Hematopoietic multipotent progenitor cell treated with erythropoietin and hydrocortisone succinate and interleukin-3 and kit ligand, for 6 days (in vitro differentiated cells): ENCODE measurements around the gene HMMR.
"Not testable (repeated sequence)": the region's sequence is repeated elsewhere in the genome, so short reads cannot be mapped to it uniquely, and the experiment has no call there.

Experiments
- DNase-seq: peaks from one replicate; pipeline ENCODE4 v3.0.0-alpha.2; 2015

The HMMR gene, protein sequence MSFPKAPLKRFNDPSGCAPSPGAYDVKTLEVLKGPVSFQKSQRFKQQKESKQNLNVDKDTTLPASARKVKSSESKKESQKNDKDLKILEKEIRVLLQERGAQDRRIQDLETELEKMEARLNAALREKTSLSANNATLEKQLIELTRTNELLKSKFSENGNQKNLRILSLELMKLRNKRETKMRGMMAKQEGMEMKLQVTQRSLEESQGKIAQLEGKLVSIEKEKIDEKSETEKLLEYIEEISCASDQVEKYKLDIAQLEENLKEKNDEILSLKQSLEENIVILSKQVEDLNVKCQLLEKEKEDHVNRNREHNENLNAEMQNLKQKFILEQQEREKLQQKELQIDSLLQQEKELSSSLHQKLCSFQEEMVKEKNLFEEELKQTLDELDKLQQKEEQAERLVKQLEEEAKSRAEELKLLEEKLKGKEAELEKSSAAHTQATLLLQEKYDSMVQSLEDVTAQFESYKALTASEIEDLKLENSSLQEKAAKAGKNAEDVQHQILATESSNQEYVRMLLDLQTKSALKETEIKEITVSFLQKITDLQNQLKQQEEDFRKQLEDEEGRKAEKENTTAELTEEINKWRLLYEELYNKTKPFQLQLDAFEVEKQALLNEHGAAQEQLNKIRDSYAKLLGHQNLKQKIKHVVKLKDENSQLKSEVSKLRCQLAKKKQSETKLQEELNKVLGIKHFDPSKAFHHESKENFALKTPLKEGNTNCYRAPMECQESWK

DNA sequence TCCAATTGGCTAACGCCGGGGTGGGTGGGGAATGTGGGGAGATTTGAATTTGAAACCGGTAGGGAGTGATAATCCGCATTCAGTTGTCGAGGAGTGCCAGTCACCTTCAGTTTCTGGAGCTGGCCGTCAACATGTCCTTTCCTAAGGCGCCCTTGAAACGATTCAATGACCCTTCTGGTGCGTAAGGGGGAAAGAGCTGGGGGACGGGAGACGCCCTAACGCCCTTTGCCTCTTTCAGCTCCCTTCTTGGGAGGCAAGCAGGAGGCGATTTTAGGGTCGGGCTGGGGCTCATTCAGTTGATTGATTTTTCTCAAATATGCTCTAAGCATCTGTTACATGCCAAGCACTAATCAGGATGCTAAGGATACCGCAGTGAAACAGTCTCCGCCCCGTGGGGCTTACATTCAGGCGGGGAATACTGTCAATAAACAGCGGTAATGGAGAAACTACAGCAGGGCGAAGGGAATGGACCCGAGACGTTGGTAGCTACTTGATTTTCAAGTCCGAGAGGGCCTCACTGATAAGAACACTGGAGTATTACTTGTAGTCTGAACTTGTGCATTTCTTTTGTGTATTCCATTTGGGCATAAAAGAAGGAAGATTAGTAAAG, at the start of gene HMMR:
HMMR (plus strand) TSS at position 71 of the 610 bp plus-strand sequence; CDS start at position 132, 61 bp downstream.
- peak; percentile 68 for DNase-seq

DNA sequence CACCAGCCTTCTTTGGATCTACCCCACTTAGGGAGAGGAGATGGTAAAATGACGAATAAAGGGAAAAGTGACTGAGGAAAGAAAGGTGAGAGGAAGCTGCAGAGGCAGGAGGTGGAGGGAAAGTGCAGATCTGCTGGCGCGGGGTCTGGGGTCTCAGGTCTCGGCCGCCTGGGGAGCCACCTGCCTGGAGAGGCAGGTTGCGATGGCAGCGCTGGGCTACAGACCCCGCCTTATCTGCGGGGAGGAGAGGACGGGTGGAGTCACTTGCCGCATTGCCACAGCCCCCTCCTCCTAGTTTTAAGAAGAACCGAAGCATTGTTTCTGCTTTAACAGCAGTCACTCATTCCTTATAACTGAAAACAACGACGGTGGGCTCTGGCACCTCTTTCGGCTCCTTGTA, 44.8 kb upstream of the HMMR start:
- not testable (repeated sequence) for DNase-seq

DNA sequence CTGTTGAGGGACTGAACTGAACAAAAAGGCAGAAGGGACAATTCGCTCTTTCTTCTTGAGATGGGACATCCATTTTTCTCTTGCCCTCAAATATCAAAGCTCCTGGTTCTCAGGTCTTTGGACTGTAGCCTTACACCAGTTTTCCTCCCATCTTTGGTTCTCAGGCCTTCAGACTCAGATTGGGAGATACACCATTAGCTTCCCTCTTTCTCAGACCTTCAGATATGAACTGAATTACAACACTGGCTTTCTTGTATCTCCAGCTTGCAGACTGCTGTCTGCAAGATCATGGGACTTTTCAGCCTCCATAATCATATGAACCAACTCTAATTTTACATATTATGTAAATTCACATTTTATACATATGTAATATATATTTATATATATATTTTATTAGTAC, 35.6 kb upstream of the HMMR start:
- DNase-seq, result peak; percentile 49

DNA sequence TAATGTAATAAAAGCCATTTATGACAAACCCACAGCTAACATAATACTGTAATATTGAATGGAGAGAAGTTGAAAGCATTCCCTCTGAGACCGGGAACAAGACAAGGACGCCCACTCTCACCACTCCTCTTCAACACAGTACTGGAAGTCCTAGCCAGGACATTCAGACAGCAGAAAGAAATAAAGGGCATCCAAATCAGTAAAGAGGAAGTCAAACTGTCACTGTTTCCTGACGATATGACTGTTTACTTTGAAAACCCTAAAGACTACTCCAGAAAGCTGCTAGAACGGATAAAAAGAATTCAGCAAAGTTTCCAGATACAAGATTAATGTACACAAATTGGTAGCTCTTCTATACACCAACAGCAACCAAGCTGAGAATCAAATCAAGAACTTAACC, 34.3 kb upstream of the HMMR start:
- DNase-seq, result peak; percentile 73

DNA sequence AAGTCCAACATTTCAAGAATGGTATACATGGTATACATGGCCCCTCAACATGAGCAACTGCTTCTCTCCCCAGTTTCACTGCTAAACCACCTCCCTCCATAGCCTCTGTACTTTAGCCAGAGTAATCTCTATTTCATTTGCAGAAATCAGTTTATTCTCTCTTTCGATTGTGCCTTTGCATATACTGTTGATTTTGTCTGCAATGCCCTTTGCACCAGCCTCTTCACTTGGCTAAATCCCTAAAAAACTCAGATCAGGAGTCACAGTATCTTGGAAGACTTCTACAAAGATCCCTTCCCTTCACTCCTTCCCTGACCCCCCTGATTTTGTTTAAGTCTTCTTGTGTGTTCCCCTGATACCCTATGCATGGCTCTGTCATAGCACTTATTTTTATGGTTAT, 27.9 kb upstream of the HMMR start:
- DNase-seq, result no peak

DNA sequence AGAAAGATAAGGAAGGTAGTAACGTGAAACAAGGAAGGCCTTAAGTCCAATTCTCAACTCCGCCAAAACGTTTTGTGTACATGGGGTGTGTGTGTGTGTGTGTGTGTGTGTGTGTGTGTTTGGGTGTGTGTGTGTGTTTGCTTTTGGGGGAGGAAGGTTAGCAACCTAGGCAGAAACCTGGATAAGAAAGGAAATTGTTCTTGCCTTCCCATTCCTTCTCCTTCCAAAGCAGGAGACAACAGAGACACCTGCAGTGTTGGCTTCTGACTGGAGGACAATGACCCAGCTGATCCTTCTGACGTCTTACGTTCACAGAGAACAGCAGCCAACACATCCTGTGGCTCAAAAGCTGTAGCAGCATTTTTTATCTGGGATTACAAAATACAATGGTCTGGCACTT, 27.2 kb upstream of the HMMR start:
- no peak for DNase-seq

DNA sequence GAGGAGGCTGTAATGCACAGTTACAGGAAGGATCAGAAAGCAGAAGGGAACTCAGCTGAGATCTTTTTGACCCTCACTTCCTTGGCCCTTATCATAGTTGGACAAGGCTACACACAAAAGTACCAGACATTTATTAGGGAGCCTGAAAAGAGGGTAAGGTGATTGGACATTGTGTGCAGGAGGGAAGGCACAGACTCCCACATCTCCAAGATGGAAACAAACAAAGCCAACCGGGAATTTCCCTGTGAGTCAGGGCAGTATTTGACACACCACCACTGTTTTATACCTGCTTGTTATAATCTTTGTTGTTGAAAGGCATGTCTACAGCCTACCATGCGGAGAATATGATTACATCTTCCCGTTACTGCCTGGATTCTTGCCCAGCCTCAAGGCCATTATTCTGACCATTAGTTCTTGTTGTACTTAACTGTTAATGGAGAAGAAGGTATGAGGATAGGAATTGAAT, 26.0 kb upstream of the HMMR start:
- peak; percentile 65 for DNase-seq

DNA sequence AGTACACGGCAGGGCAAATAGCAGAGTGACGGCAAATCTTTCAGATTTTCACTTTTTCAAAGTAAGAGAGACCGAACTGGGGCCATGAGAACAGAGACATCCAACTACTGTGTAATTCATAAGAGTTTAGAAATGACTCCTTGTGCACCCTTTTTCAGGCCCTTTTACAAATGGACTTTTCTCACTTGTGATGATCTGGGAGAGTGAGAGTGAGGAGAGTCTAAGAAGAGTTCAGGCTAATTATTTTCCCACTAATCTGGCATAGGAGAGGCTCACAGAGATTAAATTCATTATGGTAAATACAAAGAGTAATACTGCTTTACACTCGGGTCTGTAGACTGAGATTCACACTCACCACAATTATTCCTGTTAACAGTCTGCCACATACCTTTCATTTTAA, 23.9 kb upstream of the HMMR start:
- DNase-seq, result no peak

DNA sequence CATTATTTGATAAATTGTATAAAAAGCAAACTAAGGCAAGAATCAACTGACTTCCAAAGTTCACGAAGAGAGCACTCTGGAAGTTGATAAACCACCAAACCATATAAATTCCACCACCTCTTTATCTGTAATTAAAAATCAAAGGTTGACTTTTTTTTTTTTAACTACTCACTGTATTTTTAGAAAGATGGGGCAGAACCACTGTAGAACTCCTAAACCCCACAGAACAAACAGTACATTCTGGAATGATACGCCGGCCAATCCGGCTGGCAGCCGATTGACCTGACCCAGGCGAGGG, 23.5 kb upstream of the HMMR start:
- no peak for DNase-seq

DNA sequence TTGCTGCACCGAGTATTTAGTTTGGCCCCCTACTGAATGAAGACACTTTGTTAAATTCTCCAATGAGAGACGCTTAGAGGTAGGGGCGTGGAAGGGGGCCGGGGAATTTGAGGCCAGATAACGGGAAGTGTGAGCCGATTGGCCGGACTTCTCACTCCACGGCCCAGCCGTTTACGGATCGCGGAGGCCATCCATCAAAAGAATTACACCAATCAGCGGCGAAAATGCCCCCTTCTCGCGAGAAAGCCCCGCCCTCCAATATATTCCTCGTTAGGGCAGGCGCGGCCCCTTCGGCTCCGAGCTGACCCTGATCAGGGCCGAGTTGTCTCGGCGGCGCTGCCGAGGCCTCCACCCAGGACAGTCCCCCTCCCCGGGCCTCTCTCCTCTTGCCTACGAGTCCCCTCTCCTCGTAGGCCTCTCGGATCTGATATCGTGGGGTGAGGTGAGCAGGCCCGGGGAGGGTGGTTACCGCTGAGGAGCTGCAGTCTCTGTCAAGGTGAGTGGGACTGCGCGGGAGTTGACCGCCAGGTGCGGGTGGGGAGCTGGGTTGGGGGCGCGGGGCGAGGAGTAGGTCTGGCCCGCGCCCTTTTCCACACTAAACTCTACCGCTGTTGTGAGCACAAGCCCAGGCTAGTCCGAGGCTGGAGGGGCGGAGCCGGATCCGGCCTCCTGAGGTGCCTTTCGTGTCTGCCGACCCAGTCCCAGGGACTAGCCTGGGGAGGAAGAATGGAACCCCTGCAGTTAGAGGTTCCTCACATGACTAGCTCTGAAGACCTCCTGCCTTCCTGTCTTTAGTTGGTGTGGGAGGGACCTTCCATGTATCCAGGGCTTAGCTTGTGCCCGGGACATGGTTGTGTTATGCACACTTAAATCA, 22.9 kb upstream of the HMMR start, which contains the start of gene CCNG1:
CCNG1 (plus strand) TSS at position 287 of the 874 bp plus-strand sequence. CDS start 1,662 bp downstream, outside the sequence.
- peak; percentile 99 for DNase-seq

DNA sequence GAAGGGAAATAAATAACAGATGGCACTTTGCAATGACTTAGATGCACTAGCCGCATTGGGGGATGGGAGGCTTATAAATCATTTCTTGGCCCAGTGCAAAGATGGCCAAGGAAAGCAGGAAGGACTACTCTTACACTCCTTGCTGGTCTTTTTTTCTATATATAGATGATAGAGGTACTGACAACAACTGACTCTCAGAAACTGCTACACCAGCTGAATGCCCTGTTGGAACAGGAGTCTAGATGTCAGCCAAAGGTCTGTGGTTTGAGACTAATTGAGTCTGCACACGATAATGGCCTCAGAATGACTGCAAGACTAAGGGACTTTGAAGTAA, 21.4 kb upstream of the HMMR start:
- DNase-seq, result peak; percentile 81

DNA sequence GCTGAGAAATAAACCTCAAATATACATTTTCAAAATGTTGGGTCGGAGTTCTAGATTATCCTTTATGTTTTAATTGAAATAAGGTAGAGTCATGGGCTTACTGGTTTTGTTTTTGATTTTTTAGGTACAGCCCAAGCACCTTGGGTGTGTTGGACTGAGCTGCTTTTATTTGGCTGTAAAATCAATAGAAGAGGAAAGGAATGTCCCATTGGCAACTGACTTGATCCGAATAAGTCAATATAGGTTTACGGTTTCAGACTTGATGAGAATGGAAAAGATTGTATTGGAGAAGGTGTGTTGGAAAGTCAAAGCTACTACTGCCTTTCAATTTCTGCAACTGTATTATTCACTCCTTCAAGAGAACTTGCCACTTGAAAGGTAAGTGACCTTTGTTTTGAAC, 19.5 kb upstream of the HMMR start:
- DNase-seq, result no peak

DNA sequence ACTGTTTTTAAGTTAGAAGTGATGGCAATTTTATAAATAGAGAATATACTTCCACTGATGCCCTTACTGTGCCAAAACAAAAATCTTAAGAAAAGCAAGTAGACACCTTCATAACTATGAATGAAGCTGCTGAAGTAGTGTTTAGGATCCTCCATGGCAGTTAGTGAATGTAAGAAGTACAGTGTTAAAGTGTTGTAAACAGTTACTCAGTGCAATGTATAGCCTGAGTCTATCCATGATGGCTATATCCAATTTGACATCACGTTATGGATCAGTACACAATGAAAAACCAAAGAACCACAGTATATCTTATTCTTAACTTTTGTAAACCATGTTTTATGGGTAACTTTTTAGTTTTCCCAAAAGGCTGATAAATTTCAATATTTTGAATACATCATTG, 15.9 kb upstream of the HMMR start:
- no peak for DNase-seq

DNA sequence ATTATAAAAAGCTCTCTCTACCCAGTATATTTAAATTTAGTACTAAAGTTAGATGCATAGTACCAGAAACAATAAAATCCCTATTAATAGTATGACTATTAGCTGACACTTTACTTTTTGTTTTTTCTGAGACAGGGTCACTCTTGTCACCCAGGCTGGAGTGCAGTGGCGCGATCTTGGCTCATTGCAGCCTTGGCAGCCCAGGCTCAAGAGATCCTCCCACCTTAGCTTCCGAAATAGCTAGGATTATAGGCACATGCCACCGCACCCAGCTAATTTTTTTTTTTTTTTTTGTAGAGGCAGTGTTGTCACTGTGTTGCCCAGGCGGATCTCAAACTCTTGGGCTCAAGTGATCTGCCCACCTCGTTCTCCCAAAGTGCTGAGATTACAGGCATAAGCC, 15.1 kb upstream of the HMMR start:
- DNase-seq, result no peak

DNA sequence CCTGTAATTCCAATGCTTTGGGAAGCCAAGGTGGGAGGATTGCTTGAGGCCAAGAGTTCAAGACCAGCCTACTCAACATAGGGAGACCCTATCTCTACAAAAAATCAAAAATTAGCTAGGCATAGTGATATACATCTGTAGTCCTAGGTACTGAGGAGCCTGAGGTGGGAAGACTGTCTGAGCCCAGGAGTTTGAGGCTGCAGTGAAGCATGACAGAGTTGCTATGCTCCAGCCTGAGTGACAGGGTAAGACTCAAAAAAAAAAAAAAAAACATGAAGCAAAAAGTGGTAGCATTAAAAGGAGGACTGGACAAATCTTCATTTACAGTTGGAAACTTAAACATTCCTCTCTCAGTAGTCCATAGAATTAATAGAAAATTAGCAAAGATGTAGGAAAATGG, 13.2 kb upstream of the HMMR start:
- DNase-seq, result no peak

DNA sequence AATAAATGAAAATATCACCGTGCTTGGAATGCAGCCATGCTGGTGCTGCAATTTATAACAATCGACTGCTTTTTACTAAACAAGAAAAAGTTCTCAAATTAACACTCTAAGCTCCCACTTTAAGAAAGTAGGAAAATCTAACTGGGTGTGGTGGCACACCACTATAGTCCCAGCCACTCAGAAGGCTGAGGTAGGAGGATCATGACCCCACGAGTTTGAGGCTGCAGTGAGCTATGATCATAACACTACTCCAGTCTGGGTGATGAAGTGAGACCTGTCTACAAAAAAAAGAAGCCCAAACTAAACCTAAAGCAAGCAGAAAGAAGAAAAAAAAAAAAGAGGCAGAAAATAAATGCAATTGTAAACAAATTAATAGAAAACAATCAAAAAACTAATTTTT, 12.6 kb upstream of the HMMR start:
- DNase-seq, result no peak

DNA sequence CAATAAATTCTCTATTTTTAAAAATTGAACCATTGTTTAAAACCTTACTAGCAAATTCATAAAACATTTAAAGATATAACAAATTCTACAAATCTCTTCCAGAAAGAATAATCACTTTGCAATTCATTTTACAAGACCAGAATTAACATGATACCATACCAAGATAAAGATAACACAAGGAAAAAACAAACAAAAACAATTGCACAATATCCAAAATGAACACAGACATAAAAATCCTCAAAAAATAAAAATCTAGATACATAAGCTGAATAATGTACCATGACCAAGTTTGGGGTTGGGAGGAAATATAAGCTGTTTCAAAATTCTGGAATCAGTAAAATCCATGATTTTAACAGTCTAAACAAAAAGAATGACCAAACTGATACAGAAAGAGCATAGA, 11.9 kb upstream of the HMMR start:
- no peak for DNase-seq

DNA sequence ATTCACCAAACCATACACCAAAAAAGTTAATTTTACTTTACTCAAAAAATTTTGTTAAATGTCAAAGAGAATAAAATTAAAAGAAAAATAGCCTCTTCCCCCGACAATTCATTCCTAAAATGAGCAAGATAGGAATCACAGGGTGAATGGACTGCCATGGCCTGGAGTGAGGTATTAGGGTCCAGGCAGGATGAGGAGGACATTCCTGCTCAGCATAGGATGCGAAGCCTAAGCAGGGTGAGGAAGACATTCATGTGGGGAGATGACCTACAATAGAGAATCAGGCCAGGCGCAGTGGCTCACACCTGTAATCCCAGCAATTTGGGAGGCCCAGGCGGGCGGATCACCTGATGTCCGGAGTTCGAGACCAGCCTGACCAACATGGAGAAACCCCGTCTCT, 8.9 kb upstream of the HMMR start:
- DNase-seq, result no peak

DNA sequence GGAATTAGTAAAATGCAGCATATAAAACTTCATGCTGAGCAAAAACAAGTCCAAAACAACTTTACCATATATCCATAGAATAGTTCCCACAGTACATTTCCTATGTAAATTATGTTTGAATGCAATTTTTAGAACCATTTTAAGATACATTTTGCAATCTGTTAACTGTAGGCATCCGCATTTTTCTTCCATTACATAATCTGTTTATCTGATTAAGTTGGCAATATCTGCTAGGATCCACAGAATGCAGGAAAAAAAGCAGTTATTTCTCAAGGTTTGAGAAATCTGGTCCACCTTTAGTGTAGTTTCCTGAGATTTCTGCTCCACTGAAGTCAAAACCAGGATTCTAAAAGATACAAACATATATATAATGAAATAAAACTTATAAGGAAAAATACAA, 6.7 kb upstream of the HMMR start:
- no peak for DNase-seq

DNA sequence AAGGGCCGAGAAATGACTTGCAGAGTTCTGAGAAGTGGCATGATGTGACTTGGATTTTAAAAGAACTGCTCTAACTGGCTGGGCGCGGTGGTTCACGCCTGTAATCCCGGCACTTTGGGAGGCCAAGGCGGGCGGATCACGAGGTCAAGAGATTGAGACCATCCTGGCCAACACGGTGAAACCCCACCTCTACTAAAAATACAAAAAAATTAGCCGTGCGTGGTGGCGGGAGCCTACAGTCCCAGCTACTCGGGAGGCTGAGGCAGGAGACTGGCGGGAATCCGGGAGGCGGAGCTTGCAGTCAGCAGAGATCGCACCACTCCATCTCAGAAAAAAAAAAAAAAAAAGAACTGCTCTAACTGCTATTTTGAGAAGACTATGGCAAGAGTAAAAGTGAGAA, 5.0 kb upstream of the HMMR start:
- not testable (repeated sequence) for DNase-seq

DNA sequence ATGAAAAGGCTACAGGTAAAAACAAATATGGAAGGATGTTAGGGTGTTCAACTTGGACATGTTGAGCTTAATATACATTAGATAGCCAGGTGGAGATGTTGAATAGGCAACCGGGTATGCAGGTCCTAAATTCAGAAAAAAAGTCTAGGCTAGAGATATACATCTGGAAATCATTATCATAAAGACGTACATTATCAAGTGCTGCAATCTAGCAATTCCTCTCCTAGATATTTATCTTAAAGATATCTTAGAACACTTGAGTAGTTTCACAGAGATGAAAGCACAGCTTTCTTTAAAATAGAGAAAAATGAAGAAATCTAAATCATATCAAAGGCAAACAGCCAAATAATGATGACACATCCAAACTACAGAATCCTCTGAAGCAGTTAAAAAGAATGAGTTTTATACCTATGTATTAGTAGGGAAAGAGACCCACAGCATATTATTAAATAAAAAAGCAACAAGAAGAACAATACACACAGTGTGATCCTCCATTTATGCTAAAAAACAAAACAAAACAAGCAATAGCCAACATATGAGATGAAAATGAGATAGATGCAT, 4.3 kb upstream of the HMMR start:
- no peak for DNase-seq

DNA sequence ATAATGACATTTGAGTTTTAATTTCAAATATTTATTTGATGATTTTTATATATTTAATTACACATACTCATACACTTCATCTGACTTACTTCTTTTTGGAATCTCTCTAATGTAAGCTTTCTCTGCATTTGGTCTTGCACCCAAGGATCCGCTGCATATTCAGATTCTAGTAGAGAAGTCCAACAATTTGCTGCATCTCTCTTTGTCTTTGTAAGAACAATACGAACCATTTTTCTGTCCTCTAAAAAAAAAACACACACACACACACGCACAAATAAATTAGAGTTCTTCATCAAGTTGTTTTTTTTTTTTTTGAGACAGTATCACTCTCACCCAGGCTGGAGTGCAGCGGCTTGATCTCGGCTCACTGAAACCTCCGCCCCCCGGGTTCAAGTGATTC, 3.6 kb upstream of the HMMR start:
- no peak for DNase-seq
